Prostate gland (tissue), 2 donors: ENCODE measurements around the gene EPN3. TPM values are rescaled to one million over a fixed set of nuclear protein-coding genes. Genes with fewer than 3 reads are reported as not detected.
A peak's percentile ranks its signal among the peaks of the same experiment; 100 is the strongest.

Source experiments
- DNase-seq: peaks from one replicate; pipeline ENCODE4 v3.0.0-alpha.2; 2019; ENCODE audit warnings: low spot score
- H3K27ac ChIP-seq, 2 donors: fragments of 200-600 bp; sonication (generic); 2 replicates each; pipeline ENCODE4 v1.5.1; 2017 to 2019
- H3K27me3 ChIP-seq: fragments of 200-600 bp; sonication (generic); replicated peaks from 2 replicates; pipeline ENCODE4 v1.5.1; 2019; ENCODE audit not compliant: insufficient read depth
- H3K36me3 ChIP-seq, 2 donors: fragments of 200-600 bp; sonication (generic); 1 replicate in 1 of 2; 2 replicates in 1 of 2; pipeline versions ENCODE4 v1.5.1 to v1.8.1; 2017 to 2019
- H3K4me1 ChIP-seq: fragments of 200-600 bp; sonication (generic); replicated peaks from 2 replicates; pipeline ENCODE4 v1.5.1; 2019
- H3K4me3 ChIP-seq, 2 donors: fragments of 200-600 bp; sonication (generic); 2 replicates each; pipeline ENCODE4 v1.5.1; 2017 to 2019
- H3K9me3 ChIP-seq: fragments of 200-600 bp; sonication (generic); 2 replicates; pipeline ENCODE4 v1.5.1; 2017
- POLR2A ChIP-seq: fragments of 450-650 bp; IDR thresholded peaks from one replicate; pipeline ENCODE4 v1.6.1; 2016; ENCODE audit warnings: antibody characterized with exemption, mild to moderate bottlenecking
- POLR2AphosphoS5 ChIP-seq: sonication (generic); formaldehyde crosslinking; IDR thresholded peaks from one replicate; pipeline ENCODE4 v1.6.1; 2017; ENCODE audit warnings: antibody characterized with exemption
- WGBS: methylation state at CpG from one replicate; pipeline ENCODE4 v1.1.5; 2018; 5-methylcytosine and 5-hydroxymethylcytosine counted together
- intact Hi-C: fragments of 100-400 bp; cut with DNase I; formaldehyde crosslinking; loops from one replicate; pipeline ENCODE4 v1.14.2; 2022
- total RNA-seq, 2 donors: library from RNA; depleted of rRNA; stranded (reverse); fragments of >200 nt; gene quantifications; one replicate each; pipeline ENCODE4 v1.1.0, GENCODE V29; 2016
- TF ChIP-seq, protein P1 (sequence below), 4 experiments: fragments of 200-600 bp in 2 of 4; fragments of 450-650 bp in 2 of 4; sonication (generic) in 2 of 4; IDR thresholded peaks; 1 replicate in 3 of 4; 2 replicates in 1 of 4; pipeline ENCODE4 v1.5.1; 2016 to 2019; ENCODE audit warnings: antibody characterized with exemption in 4 of 4, mild to moderate bottlenecking in 2 of 4, moderate library complexity in 2 of 4

Gene EPN3
- total RNA-seq, 2 donors from 2014 or later = 60.8 to 108 TPM

DNA sequence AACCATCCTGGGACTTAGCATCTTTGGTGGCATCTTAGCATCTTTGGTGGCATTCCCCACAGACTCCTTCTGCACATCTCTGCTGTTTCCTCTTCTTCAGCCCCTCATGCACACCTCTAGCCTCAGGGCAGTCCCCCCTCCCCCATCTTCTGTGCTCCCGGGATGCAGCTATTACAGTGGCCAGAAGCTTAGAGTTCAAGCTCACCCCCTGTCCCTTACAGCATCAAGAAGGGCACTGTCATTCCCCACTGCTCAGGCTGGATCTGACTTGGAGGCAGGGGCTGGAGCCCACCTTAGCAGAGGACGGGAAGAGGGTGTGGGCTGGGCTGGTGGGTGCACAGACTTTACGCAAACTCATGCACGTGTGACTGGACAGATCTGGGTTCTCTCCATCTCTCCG, 650 bp downstream of the EPN3 start:
- DNase-seq = no peak
- Histone ChIP-seq H3K9me3 (no peaks in the 10 kb centered on the region), H3K27ac (peak overlapping the region; percentile 83 to 85), H3K27me3 (no peaks in the 10 kb centered on the region), H3K4me3 (peak overlapping the region; percentile 53 to 64), H3K36me3 (peaks cover 0 to 3% of the 10 kb centered on the region in 2 donors), H3K4me1 (peaks cover 11% of the 10 kb centered on the region)
- intact Hi-C loops = no loop called here
- 10% methylated on average over 4 of the region's 5 CpGs for WGBS
- TF ChIP-seq POLR2A (no peak), POLR2AphosphoS5 (no peak)
- TF ChIP-seq, protein P1, sequence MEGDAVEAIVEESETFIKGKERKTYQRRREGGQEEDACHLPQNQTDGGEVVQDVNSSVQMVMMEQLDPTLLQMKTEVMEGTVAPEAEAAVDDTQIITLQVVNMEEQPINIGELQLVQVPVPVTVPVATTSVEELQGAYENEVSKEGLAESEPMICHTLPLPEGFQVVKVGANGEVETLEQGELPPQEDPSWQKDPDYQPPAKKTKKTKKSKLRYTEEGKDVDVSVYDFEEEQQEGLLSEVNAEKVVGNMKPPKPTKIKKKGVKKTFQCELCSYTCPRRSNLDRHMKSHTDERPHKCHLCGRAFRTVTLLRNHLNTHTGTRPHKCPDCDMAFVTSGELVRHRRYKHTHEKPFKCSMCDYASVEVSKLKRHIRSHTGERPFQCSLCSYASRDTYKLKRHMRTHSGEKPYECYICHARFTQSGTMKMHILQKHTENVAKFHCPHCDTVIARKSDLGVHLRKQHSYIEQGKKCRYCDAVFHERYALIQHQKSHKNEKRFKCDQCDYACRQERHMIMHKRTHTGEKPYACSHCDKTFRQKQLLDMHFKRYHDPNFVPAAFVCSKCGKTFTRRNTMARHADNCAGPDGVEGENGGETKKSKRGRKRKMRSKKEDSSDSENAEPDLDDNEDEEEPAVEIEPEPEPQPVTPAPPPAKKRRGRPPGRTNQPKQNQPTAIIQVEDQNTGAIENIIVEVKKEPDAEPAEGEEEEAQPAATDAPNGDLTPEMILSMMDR (IDR thresholded peaks at IDR 0.05) = no peak

DNA sequence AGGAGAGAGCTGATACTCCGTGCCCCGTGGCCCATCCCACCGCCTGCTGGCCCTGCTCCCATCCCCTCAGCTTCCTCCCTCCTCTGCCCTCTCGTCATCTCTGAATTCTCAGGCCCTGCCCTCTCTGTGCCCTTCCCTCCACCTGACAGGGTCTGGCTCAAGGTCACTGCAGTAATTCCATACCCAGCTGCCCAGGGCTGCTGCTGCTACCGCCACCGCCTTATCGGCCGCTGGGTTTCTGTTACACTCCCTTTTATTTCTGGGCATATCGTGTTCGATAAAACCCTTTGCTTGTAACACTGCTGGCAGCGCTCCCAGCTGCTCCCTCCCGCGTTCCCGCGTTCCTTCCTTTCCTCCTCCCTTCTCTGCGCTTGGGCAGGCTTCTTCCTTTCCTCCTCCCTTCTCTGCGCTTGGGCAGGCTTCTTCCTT, 1.2 kb downstream of the EPN3 start:
- H3K27ac ChIP-seq = peak overlapping the region; percentile 83 to 85
- peak overlapping the region; percentile 53 to 64 for H3K4me3 ChIP-seq
- no peaks in the 10 kb centered on the region for H3K9me3 ChIP-seq
- intact Hi-C loops = no loop called here
- peak; percentile 13 for TF ChIP-seq POLR2A
- TF ChIP-seq, protein P1 (IDR thresholded peaks at IDR 0.05) = no peak
- TF ChIP-seq POLR2AphosphoS5 = no peak
- H3K27me3 ChIP-seq = no peaks in the 10 kb centered on the region
- H3K4me1 ChIP-seq = peaks cover 11% of the 10 kb centered on the region
- WGBS = 1% methylated on average over 17 of the region's 17 CpGs
- H3K36me3 ChIP-seq = peaks cover 0 to 3% of the 10 kb centered on the region in 2 donors
- DNase-seq = peak; percentile 66

GRCh38 chr17:50534222-50534978, 1.9 kb downstream of the EPN3 start:
- peak overlapping the region; percentile 53 to 64 for H3K4me3 ChIP-seq
- peaks cover 0 to 3% of the 10 kb centered on the region in 2 donors for H3K36me3 ChIP-seq
- H3K9me3 ChIP-seq = no peaks in the 10 kb centered on the region
- 29% methylated on average over 24 of the region's 24 CpGs for WGBS
- no peaks in the 10 kb centered on the region for H3K27me3 ChIP-seq
- peaks cover 11% of the 10 kb centered on the region for H3K4me1 ChIP-seq
- H3K27ac ChIP-seq = peak overlapping the region; percentile 83 to 85
- intact Hi-C loops = no loop called here
- TF ChIP-seq, protein P1 (IDR thresholded peaks at IDR 0.05) = peak in 3 of 4 experiments; percentile 37 to 77 (median 73)
- TF ChIP-seq POLR2A (peak; percentile 87), POLR2AphosphoS5 (peak; percentile 54)
- peak; percentile 74 for DNase-seq

DNA sequence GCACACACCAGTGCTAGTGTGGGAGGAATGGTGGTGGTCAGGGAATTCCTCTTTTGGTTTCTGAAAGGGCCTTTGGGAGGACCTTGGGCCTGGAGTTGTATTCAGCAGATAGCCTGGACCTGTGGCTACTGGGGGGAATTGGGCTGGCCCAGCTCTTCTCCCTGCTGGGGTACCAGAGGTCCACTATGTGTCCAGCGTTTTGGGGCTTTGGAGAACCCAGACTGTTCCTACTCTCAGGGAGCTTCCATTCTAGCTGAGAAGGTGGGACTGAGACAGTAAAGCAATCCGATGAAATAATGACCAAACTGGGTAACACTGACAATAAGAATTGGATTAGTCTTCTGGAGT, 2.4 kb downstream of the EPN3 start:
- H3K27me3 ChIP-seq = no peaks in the 10 kb centered on the region
- H3K9me3 ChIP-seq = no peaks in the 10 kb centered on the region
- intact Hi-C loops = no loop called here
- peaks cover 0 to 3% of the 10 kb centered on the region in 2 donors for H3K36me3 ChIP-seq
- TF ChIP-seq POLR2AphosphoS5 = no peak
- TF ChIP-seq, protein P1 (IDR thresholded peaks at IDR 0.05) = no peak
- no peak for TF ChIP-seq POLR2A
- peaks cover 11% of the 10 kb centered on the region for H3K4me1 ChIP-seq
- peak overlapping the region; percentile 83 to 85 for H3K27ac ChIP-seq
- peak overlapping the region; percentile 53 to 64 for H3K4me3 ChIP-seq
- WGBS = 78% methylated on average over 2 of the region's 2 CpGs
- DNase-seq = no peak

DNA sequence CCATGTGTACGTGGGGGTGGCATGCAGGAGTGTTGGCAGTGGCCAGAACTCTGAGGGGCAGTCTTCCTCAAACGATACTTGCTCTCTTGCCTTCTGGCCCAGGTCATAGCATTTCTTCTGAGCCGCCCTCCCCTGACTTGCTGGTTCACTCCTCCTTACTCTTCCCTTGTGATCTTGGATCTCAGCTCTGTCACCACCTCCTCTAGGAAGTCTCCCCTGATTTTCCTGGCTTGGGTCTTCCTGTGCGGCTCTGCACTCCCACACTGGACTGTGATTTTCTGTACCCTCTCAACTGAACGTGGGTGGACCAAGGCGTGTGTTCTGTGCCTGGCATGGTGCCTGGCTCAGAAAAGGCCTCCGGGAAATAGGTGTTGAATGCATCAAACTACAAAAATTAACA, 2.9 kb downstream of the EPN3 start:
- intact Hi-C loops = no loop called here
- 71% methylated on average over 7 of the region's 7 CpGs for WGBS
- no peaks in the 10 kb centered on the region for H3K27me3 ChIP-seq
- DNase-seq = no peak
- H3K36me3 ChIP-seq = peaks cover 0 to 3% of the 10 kb centered on the region in 2 donors
- peaks cover 11% of the 10 kb centered on the region for H3K4me1 ChIP-seq
- H3K9me3 ChIP-seq = no peaks in the 10 kb centered on the region
- peak overlapping the region in 1 of 2 donors; percentile 85 for H3K27ac ChIP-seq
- TF ChIP-seq, protein P1 (IDR thresholded peaks at IDR 0.05) = no peak
- TF ChIP-seq POLR2A (no peak), POLR2AphosphoS5 (no peak)
- H3K4me3 ChIP-seq = peak overlapping the region in 1 of 2 donors; percentile 64
